CD4-positive, alpha-beta T cell (primary cell): Measurements from ENCODE around the gene NELFE. TPM values are rescaled to one million over a fixed set of nuclear protein-coding genes. Genes with fewer than 3 reads are reported as not detected.

ENCODE experiments used
- ATAC-seq: fragments of 200-7000 bp; cut with Tn5 transposase; one replicate; pipeline ENCODE4 v1.10.0; 2022; ENCODE audit warnings: mild to moderate bottlenecking; ENCODE audit not compliant: poor library complexity
- CTCF ChIA-PET: fragments of 350-600 bp; sonication (Branson Sonifier 250); formaldehyde crosslinking; loops from one replicate; lab custom pipeline; 2021; ENCODE audit warnings: antibody characterized with exemption, inconsistent platforms; lab: Charles Lee
- POLR2A ChIA-PET: fragments of 350-600 bp; sonication (Branson Sonifier 250); formaldehyde crosslinking; loops from one replicate; lab custom pipeline; 2021; ENCODE audit warnings: antibody characterized with exemption, inconsistent platforms; lab: Charles Lee
- DNase-seq, 14 experiments: peaks; one replicate each; pipeline ENCODE4 v3.0.0-alpha.2; 2013 to 2020; ENCODE audit warnings: mixed read lengths in 2 of 14
- H3K27ac ChIP-seq, 2 donors: one replicate each; pipeline versions ENCODE4 v1.5.1 to v1.7.0; 2013; ENCODE audit warnings: low read length in 2 of 2, low read depth in 1 of 2, mild to moderate bottlenecking in 1 of 2
- H3K27me3 ChIP-seq, 2 experiments: 1 replicate in 1 of 2; 2 replicates in 1 of 2; pipeline versions ENCODE4 v1.6.1 to v1.7.0; 2013; ENCODE audit warnings: low read length in 2 of 2, control low read depth in 1 of 2, mild to moderate bottlenecking in 1 of 2, moderate library complexity in 1 of 2; ENCODE audit not compliant: insufficient read depth in 2 of 2, control insufficient read depth in 1 of 2
- H3K36me3 ChIP-seq: one replicate; pipeline ENCODE4 v1.6.1; 2013; ENCODE audit warnings: low read length, control low read depth; ENCODE audit not compliant: insufficient read depth
- H3K4me1 ChIP-seq: one replicate; pipeline ENCODE4 v1.6.1; 2013; ENCODE audit warnings: low read length, control low read depth; ENCODE audit not compliant: insufficient read depth
- H3K4me3 ChIP-seq: one replicate; pipeline ENCODE4 v1.5.1; 2013; ENCODE audit warnings: mild to moderate bottlenecking, low read length, moderate library complexity
- H3K9me3 ChIP-seq, 2 experiments: 1 replicate in 1 of 2; 2 replicates in 1 of 2; pipeline versions ENCODE4 v1.6.1 to v1.7.0; 2013; ENCODE audit warnings: low read length in 2 of 2, mild to moderate bottlenecking in 2 of 2, control low read depth in 1 of 2, moderate library complexity in 1 of 2; ENCODE audit not compliant: control insufficient read depth in 1 of 2, insufficient read depth in 1 of 2
- H3K27ac Mint-ChIP-seq: one replicate; pipeline ENCODE4 v1.8.0; 2020; ENCODE audit warnings: mixed read lengths
- H3K27me3 Mint-ChIP-seq: one replicate; pipeline ENCODE4 v1.8.0; 2021; ENCODE audit warnings: mixed read lengths
- H3K36me3 Mint-ChIP-seq: one replicate; pipeline ENCODE4 v1.8.0; 2021; ENCODE audit warnings: low read depth, mixed read lengths
- H3K4me1 Mint-ChIP-seq: one replicate; pipeline ENCODE4 v1.8.0; 2021; ENCODE audit warnings: low read depth, mixed read lengths
- H3K4me3 Mint-ChIP-seq: one replicate; pipeline ENCODE4 v1.8.0; 2020; ENCODE audit warnings: mild to moderate bottlenecking, mixed read lengths
- H3K9me3 Mint-ChIP-seq: one replicate; pipeline ENCODE4 v1.8.0; 2020; ENCODE audit warnings: mixed read lengths
- CTCF ChIP-seq: fragments of 200-600 bp; IDR thresholded peaks from one replicate; pipeline ENCODE4 v1.8.0; 2022; ENCODE audit warnings: antibody characterized with exemption, mild to moderate bottlenecking
- intact Hi-C, 2 experiments: fragments of 100-400 bp; cut with DNase I in 1 of 2; cut with micrococcal nuclease in 1 of 2; formaldehyde crosslinking; loops; one replicate each; pipeline versions ENCODE4 v1.15.1 to v1.9.0; 2023 to 2025; cut with DNase I, micrococcal nuclease
- total RNA-seq, 174 experiments: library from RNA in 2 of 174; stranded (reverse) in 2 of 174; gene quantifications; one replicate each; pipeline ENCODE4 v1.2.3 and lab custom pipeline; 2021 to 2026

Gene NELFE
- total RNA-seq, 2 experiments from 2014 or later = 53.8 to 58.2 TPM

- Mint-ChIP-seq H3K27me3 (no peaks in the 10 kb centered on the region), H3K27ac (peak overlapping the region; percentile 97), H3K36me3 (peaks cover 81% of the 10 kb centered on the region), H3K4me1 (peaks cover 38% of the 10 kb centered on the region), H3K9me3 (no peaks in the 10 kb centered on the region), H3K4me3 (peak overlapping the region; percentile 96)
- Histone ChIP-seq H3K4me3 (peak overlapping the region; percentile 97), H3K27me3 (no peaks in the 10 kb centered on the region), H3K27ac (peak overlapping the region; percentile 94 to 96), H3K4me1 (peaks cover 30% of the 10 kb centered on the region), H3K36me3 (peaks cover 71% of the 10 kb centered on the region), H3K9me3 (no peaks in the 10 kb centered on the region)
- ChIA-PET CTCF (no interaction called here), POLR2A (interaction anchor here (0.9 to 5.4 kb wide), 11 partner anchors 12 to 1892 kb away, joined by 3 to 102 read pairs (median 4); partner anchors contain the start of genes ATF6B, BAG6, DXO and EHMT2)
- TF ChIP-seq CTCF = no peak
- DNase-seq (no peak), ATAC-seq (no peak)
- intact Hi-C loops = loop anchor here (2.0 to 10.0 kb wide), 6 partner anchors 61 to 1894 kb away; partner anchors contain the start of genes EHMT2 (in 2 of the 2), AGPAT1 (in 1 of the 2), ATF6B (in 1 of the 2) and DDX39B (in 1 of the 2)
These were observed 395 bp downstream of the NELFE start for GRCh38 chr6:31958412-31958740.

- ATAC-seq (no peak), DNase-seq (no peak)
- Mint-ChIP-seq H3K4me3 (peak overlapping the region; percentile 96), H3K36me3 (peaks cover 80% of the 10 kb centered on the region), H3K27me3 (no peaks in the 10 kb centered on the region), H3K27ac (peak overlapping the region; percentile 97), H3K4me1 (peaks cover 38% of the 10 kb centered on the region), H3K9me3 (no peaks in the 10 kb centered on the region)
- Histone ChIP-seq H3K4me3 (no peak overlapping the region), H3K36me3 (peaks cover 66% of the 10 kb centered on the region), H3K27me3 (no peaks in the 10 kb centered on the region), H3K9me3 (no peaks in the 10 kb centered on the region), H3K27ac (no peak overlapping the region), H3K4me1 (peaks cover 30% of the 10 kb centered on the region)
- CTCF ChIA-PET = no interaction called here
- no peak for TF ChIP-seq CTCF
- POLR2A ChIA-PET = interaction anchor here (3.5 to 5.4 kb wide), 2 partner anchors 14 to 94 kb away, joined by 10 to 102 read pairs; partner anchors contain the start of genes DXO and NEU1
- intact Hi-C loops = loop anchor here (5.0 to 10.0 kb wide), 5 partner anchors 59 to 1892 kb away; partner anchors contain the start of genes AGPAT1 (in 1 of the 2), ATF6B (in 1 of the 2), DDX39B (in 1 of the 2) and EHMT2 (in 1 of the 2)
These were observed 2.0 kb downstream of the NELFE start for GRCh38 chr6:31956796-31957195.

- Histone ChIP-seq H3K9me3 (no peaks in the 10 kb centered on the region), H3K27me3 (no peaks in the 10 kb centered on the region), H3K36me3 (peaks cover 55% of the 10 kb centered on the region), H3K4me3 (no peak overlapping the region), H3K27ac (no peak overlapping the region), H3K4me1 (peaks cover 19% of the 10 kb centered on the region)
- Mint-ChIP-seq H3K27ac (no peak overlapping the region), H3K27me3 (no peaks in the 10 kb centered on the region), H3K4me3 (no peak overlapping the region), H3K4me1 (peaks cover 26% of the 10 kb centered on the region), H3K36me3 (peaks cover 71% of the 10 kb centered on the region), H3K9me3 (no peaks in the 10 kb centered on the region)
- intact Hi-C loops = loop anchor here in 1 of 2 experiments (5.0 to 10.0 kb wide), 2 partner anchors 272 to 1890 kb away; partner anchors contain the start of genes LY6G5C, POLR1H and PPP1R11
- POLR2A ChIA-PET = no interaction called here
- ATAC-seq = no peak
- CTCF ChIA-PET = no interaction called here
- DNase-seq = no peak
- TF ChIP-seq CTCF = no peak
These were observed 4.3 kb downstream of the NELFE start for GRCh38 chr6:31954511-31954910.
